ENCODE measurements around the gene GORASP2. TPM values are rescaled to one million over a fixed set of nuclear protein-coding genes. Genes with fewer than 3 reads are reported as not detected.
"Not testable (repeated sequence)": the region's sequence is repeated elsewhere in the genome, so short reads cannot be mapped to it uniquely, and the experiment has no call there.

Gene GORASP2
- total RNA-seq, 1 donor from 2014 or later = 63.1 TPM

GRCh38 chr2:170921873-170922272, 7.2 kb upstream of the GORASP2 start:
- ATAC-seq; DNase-seq (ENCODE audit: low spot score); intact Hi-C loops (cut with DNase I): not testable (repeated sequence)

DNA sequence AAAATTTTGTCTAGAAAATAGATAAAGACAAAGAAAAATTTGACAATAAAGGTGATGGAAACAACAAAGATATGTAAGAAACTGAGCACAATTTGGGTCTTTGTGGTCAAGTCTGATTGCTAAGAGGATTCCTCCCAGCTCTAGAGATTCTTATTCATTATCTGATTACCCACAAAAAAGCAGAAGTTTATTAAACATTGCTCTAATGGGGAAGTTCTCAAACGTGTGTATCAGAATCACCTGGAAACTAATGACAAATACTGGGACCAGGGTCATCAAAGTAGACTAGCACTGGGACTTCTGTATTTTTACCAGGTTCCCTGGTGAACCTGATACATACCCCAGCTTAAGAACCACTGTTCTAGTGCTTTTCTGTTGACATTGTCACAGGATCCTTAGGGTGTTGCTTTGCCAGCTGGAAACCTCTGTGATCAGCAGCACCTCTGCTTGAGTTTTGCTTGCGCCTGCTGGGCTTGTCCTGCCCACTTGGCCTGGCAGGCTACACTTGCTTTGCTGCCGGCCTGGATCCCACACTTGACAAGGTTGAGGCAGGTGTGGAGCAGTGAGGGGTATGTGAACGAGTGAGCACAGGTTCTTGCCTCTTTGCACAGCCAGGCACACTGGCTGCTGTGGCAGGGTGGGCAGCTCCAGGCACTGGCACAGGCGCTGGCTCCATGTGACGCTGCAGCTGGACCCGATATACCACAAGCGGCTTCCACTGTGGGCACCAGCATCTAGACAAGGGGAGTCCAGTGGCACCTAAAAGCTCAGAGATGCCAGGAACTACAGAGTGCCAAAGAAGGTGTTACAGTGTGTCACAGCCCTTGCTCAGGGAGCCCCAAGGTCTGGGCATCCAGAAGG, 6.2 kb upstream of the GORASP2 start:
- DNase-seq (ENCODE audit: low spot score) (no peak), ATAC-seq (no peak)
- intact Hi-C loops (cut with DNase I) = no loop called here

- ATAC-seq (no peak), DNase-seq (ENCODE audit: low spot score) (no peak)
- intact Hi-C loops (cut with DNase I) = no loop called here
Measured at GRCh38 chr2:170923799-170924198, 5.3 kb upstream of the GORASP2 start.

DNA sequence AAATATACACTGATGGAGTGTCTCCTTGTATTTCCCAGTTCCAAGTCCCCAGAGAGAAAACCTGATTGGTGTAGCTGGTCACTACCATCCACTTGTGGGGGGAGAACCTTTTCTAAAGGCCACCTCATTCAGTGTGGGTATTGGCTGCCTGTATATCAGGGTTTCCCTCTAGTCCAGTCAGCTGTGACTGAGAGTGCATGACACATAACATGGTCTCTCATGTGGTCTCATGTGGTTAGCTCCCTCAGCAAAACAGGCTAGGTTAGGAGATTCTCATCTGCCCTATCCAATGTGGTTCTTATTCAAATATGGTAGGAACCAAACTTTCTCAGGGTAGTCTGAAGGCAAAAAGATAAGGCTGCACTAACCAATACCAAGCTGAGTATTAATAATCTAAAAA, 4.1 kb upstream of the GORASP2 start:
- ATAC-seq (no peak), DNase-seq (ENCODE audit: low spot score) (no peak)
- intact Hi-C loops (cut with DNase I) = no loop called here

- intact Hi-C loops (cut with DNase I) = no loop called here
- DNase-seq (ENCODE audit: low spot score) (no peak), ATAC-seq (no peak)
Measured at GRCh38 chr2:170925923-170926322, 3.1 kb upstream of the GORASP2 start.

GRCh38 chr2:170926743-170927297, 2.2 kb upstream of the GORASP2 start:
- no peak for ATAC-seq
- no peak for DNase-seq (ENCODE audit: low spot score)
- intact Hi-C loops (cut with DNase I) = no loop called here

DNA sequence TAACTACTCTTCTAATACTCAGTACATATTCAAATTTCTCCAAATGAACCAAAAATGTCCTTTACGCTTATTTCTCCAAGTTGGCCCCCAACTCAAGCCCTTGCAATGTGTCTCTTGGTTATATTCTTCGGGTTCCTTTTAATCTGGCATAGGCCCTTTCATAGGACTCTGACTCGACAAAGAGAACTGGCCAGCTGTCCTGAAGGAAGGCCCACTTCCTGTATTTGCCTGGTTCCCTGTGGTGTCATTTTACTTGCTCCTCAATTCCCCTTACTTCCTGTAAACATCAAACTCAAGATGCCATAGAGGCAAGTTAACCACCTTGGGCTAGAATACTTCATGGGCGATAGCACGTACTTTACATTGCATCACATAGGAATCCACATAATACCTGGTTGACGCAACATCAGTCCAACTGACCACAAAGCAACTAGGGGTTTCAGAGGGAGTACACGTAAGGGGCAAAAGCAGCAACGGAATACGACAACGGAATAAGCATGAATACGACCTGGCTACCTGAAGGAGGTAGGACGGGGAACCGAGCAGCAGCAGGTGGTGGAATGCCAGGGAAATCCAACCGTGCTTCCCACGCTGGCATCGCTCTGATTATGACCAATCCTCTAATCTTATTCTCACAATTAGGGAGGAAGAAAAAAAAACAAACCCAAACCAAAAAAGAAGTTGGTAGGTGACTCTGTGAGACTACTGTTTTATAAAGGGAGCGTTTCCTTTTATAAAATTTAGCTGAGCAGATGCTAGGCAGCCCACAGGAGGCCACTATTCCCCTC, 823 bp upstream of the GORASP2 start:
- ATAC-seq (no peak), DNase-seq (ENCODE audit: low spot score) (no peak)
- intact Hi-C loops (cut with DNase I) = no loop called here

GRCh38 chr2:170929686-170930050, 615 bp downstream of the GORASP2 start:
- intact Hi-C loops (cut with DNase I) = no loop called here
- DNase-seq (ENCODE audit: low spot score) = peak; percentile 72
- ATAC-seq = no peak

DNA sequence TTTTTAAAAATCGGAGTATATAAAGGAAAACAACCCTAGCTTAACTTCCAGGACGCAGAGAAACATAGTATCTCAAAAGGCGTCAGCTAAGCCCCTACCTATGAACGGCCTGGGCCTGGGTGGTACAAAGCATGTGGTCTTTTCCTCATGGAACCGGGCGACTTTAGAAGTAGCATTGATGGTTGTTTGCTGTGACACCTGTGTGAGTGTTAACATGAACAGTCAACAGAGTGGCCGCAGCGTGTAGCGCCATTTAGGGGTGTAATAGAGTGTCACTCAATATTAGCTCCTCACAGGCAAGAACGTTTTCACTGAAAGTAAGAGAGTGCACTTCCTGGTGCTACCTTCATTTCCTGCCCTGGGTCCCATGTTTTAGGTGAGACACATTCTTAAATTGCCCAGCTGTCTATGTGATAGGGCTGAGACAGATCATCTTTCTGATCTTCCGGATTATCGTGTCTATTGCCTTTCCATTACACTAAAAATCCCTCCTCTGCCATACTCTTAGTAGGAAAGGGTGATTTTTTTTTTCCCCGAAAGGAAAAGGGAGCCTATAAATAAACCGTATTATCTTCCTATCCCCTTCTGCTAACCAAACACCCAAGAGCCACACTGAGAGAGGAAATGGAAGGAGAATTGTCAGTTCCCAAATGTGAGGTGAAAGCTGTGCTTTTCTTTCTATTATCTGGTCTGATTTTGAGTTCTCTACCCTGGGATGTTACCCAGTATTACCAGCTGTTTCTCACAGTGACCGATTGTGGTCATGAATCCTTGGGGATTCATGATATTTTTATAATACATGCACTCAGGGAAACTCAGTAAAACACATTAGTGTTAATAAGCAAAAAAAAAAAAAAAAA, 1.3 kb downstream of the GORASP2 start:
- ATAC-seq (no peak), DNase-seq (ENCODE audit: low spot score) (no peak)
- intact Hi-C loops (cut with DNase I) = no loop called here

GRCh38 chr2:170930991-170931266, 1.9 kb downstream of the GORASP2 start:
- intact Hi-C loops (cut with DNase I) = no loop called here
- no peak for DNase-seq (ENCODE audit: low spot score)
- no peak for ATAC-seq

DNA sequence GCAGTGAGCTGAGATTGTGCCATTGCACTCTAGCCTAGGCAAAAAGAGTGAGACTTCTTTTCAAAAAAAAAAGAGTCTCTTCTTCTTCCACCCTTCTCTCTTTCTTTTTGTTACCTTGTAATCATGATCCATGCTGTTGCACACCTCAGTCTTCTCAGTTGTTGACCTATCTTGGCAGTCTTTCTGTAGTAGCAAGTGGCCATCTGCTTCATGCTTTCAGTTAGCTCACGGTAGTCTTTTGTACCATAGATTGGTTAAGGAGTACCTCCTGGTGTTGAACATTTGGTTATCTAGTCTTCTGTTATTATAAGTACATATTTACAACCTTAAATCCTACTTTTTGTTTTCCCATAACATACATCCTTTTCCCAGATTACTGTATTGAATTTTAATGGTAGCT, 3.1 kb downstream of the GORASP2 start:
- DNase-seq (ENCODE audit: low spot score) (no peak), ATAC-seq (no peak)
- intact Hi-C loops (cut with DNase I) = no loop called here

- intact Hi-C loops (cut with DNase I) = no loop called here
- ATAC-seq (no peak), DNase-seq (ENCODE audit: low spot score) (no peak)
Measured at GRCh38 chr2:170932948-170933347, 3.9 kb downstream of the GORASP2 start.

- no peak for DNase-seq (ENCODE audit: low spot score)
- no peak for ATAC-seq
- intact Hi-C loops (cut with DNase I) = no loop called here
Measured at GRCh38 chr2:170937709-170938379, 8.8 kb downstream of the GORASP2 start.

- DNase-seq (ENCODE audit: low spot score) (no peak), ATAC-seq (no peak)
- intact Hi-C loops (cut with DNase I) = no loop called here
Measured at GRCh38 chr2:170940066-170940465, 11.0 kb downstream of the GORASP2 start.

- intact Hi-C loops (cut with DNase I) = no loop called here
Measured at GRCh38 chr2:170942615-170943014, 13.6 kb downstream of the GORASP2 start.

DNA sequence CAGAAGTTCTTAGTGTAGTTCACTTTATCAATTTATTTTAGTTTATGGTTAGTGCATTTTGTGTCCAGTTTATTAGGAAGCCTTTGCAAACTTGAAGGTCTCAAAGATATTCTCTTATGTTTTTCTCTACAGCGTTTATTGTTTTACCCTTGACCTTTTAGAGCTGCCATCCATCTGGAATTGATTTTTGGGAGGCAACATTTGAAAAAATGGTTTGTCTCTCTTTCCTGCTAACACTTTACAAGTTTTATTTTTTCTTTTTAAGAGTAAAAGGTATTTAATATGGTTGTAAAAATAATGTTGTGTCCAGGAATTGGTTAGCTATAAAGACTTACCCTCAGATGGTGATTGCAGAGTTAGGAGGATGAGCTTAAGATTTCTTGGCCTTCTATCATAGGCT, 14.0 kb downstream of the GORASP2 start:
- no peak for ATAC-seq

More at GRCh38 chr2:170942615-170943014, 13.6 kb downstream of the GORASP2 start:
- no peak for ATAC-seq
- no peak for DNase-seq (ENCODE audit: low spot score)

DNA sequence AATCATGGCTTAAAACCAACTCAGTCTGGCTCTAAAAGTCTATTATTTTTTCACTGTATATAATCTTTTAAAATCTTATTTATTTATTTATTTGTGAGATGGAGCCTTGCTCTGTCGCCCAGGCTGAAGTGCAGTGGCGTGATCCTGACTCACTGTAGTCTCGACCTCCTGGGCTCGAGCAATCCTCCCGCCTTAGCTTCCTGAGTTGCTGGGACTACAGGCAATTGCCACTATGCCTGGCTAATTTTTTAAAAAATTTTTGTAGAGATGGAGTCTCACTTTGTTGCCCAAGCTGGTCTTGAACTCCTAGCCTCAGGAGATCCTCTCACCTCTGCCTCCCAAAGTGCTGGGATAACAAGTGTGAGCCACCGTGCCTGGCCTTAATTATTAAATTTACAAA, 14.5 kb downstream of the GORASP2 start:
- no peak for DNase-seq (ENCODE audit: low spot score)
- no peak for ATAC-seq
- intact Hi-C loops (cut with DNase I) = no loop called here

More for the DNA sequence above, 14.0 kb downstream of the GORASP2 start:
- intact Hi-C loops (cut with DNase I) = no loop called here
- DNase-seq (ENCODE audit: low spot score) = no peak

- intact Hi-C loops (cut with DNase I) = no loop called here
- DNase-seq (ENCODE audit: low spot score) (no peak), ATAC-seq (no peak)
Measured at GRCh38 chr2:170944545-170944944, 15.5 kb downstream of the GORASP2 start.

DNA sequence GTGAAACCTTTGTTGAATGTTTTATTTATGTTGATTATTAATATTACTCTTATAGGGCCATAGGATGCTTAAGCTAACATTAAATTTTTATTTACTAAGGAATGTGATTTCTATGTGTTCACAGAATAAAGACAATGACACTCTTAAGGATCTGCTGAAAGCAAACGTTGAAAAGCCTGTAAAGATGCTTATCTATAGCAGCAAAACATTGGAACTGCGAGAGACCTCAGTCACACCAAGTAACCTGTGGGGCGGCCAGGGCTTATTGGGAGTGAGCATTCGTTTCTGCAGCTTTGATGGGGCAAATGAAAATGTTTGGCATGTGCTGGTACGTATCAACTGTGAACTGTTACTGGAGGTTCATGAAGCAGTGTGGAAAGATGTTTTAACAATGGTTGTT, 20.4 kb downstream of the GORASP2 start:
- ATAC-seq (no peak), DNase-seq (ENCODE audit: low spot score) (no peak)
- intact Hi-C loops (cut with DNase I) = no loop called here

Measured in sciatic nerve (tissue), 2 donors.